ENCODE measurements around the gene ZNF865. TPM values are rescaled to one million over a fixed set of nuclear protein-coding genes. Genes with fewer than 3 reads are reported as not detected.

Gene ZNF865
- total RNA-seq, 1 donor from 2014 or later = 15.0 TPM

- peak overlapping the region; percentile 83 for H3K4me3 Mint-ChIP-seq (ENCODE audit: unreplicated experiment)
- H3K36me3 Mint-ChIP-seq (ENCODE audit: low read depth, unreplicated experiment) = peaks cover 16% of the 10 kb centered on the region
These were observed 43.3 kb downstream of the ZNF865 start for GRCh38 chr19:55648585-55649267.

DNA sequence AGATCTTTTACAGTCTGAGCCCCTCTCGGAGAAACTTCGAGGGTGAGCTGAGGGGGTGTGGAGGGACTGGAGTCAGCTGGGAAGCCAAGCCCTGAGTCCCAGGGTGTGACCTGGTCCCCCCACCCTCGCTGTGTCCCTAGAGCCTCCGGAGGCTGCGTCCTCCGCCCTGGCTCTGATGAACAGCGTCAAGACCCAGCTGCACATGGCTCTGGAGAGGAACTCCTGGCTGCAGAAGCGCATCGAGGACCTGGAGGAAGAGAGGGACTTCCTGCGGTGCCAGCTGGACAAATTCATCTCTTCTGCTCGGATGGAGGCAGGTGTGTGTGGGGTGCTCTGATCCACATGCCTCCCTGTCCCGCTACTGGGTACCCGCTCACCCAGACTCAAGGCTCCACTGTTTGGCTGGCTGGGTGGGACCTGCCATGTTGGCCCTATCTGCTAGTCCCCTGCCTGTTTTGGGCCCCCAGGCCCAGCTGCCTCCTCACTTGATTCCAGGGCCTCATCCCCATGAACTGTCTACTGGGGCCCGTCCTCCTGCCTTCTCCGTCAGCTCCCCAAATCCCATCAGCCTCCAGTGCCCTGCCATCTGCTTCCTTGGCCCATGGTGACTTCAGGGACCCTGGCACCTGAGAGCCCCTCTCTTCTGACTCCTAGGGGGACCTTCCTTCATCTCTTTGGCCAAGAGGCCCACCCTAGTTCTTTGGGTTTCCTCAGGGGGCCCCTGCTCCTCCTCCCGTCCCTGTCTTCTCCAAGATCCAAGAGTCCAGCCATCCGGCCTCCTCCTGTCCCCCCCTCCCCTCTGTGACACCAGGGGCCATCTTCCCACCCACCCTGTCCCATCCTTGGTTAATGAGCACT is 44.0 kb downstream of the ZNF865 start:
- peaks cover 16% of the 10 kb centered on the region for H3K36me3 Mint-ChIP-seq (ENCODE audit: low read depth, unreplicated experiment)
- Histone ChIP-seq H3K9me3 (ENCODE audit: insufficient read depth, low read depth, low read length) (no peaks in the 10 kb centered on the region), H3K79me2 (ENCODE audit: insufficient read depth, low read length) (peaks cover 25% of the 10 kb centered on the region), H4K20me1 (ENCODE audit: insufficient read depth, low read length) (peaks cover 16% of the 10 kb centered on the region), H3K4me2 (ENCODE audit: low read length) (peak overlapping the region; percentile 96), H3K27me3 (ENCODE audit: insufficient read depth, low read length) (no peaks in the 10 kb centered on the region), H3K4me3 (ENCODE audit: insufficient read depth, low read depth, low read length) (no peak overlapping the region), H3K27ac (ENCODE audit: low read depth, low read length) (no peak overlapping the region), H3K9ac (ENCODE audit: low read length) (peak overlapping the region; percentile 85), H3K4me1 (ENCODE audit: insufficient read depth, low read length) (peaks cover 16% of the 10 kb centered on the region), H2AFZ (ENCODE audit: low read depth, low read length) (no peak overlapping the region), H3K36me3 (ENCODE audit: insufficient read depth, low read length) (peaks cover 8% of the 10 kb centered on the region)
- peak overlapping the region; percentile 83 for H3K4me3 Mint-ChIP-seq (ENCODE audit: unreplicated experiment)
- H3K9me3 Mint-ChIP-seq (ENCODE audit: unreplicated experiment) = no peaks in the 10 kb centered on the region
- H3K27me3 Mint-ChIP-seq (ENCODE audit: low read depth, unreplicated experiment) = no peaks in the 10 kb centered on the region
- no peak for DNase-seq (ENCODE audit: low read depth)
- H3K4me1 Mint-ChIP-seq (ENCODE audit: low read depth, unreplicated experiment) = peaks cover 9% of the 10 kb centered on the region
- TF ChIP-seq, protein P1, sequence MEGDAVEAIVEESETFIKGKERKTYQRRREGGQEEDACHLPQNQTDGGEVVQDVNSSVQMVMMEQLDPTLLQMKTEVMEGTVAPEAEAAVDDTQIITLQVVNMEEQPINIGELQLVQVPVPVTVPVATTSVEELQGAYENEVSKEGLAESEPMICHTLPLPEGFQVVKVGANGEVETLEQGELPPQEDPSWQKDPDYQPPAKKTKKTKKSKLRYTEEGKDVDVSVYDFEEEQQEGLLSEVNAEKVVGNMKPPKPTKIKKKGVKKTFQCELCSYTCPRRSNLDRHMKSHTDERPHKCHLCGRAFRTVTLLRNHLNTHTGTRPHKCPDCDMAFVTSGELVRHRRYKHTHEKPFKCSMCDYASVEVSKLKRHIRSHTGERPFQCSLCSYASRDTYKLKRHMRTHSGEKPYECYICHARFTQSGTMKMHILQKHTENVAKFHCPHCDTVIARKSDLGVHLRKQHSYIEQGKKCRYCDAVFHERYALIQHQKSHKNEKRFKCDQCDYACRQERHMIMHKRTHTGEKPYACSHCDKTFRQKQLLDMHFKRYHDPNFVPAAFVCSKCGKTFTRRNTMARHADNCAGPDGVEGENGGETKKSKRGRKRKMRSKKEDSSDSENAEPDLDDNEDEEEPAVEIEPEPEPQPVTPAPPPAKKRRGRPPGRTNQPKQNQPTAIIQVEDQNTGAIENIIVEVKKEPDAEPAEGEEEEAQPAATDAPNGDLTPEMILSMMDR (IDR thresholded peaks at IDR 0.05; ENCODE audit: insufficient read depth, low read depth, low read length) = no peak
- no peak for TF ChIP-seq EZH2 (IDR thresholded peaks at IDR 0.05; ENCODE audit: insufficient read depth, low read length)
- H3K27ac Mint-ChIP-seq (ENCODE audit: unreplicated experiment) = no peak overlapping the region
- no peak for FAIRE-seq

More at GRCh38 chr19:55648585-55649267, 43.3 kb downstream of the ZNF865 start:
- peak overlapping the region; percentile 12 for H3K27ac Mint-ChIP-seq (ENCODE audit: unreplicated experiment)
- no peak for DNase-seq (ENCODE audit: low read depth)
- Histone ChIP-seq H3K9ac (ENCODE audit: low read length) (peak overlapping the region; percentile 85), H3K36me3 (ENCODE audit: insufficient read depth, low read length) (peaks cover 9% of the 10 kb centered on the region), H3K27me3 (ENCODE audit: insufficient read depth, low read length) (no peaks in the 10 kb centered on the region), H4K20me1 (ENCODE audit: insufficient read depth, low read length) (peaks cover 20% of the 10 kb centered on the region), H3K4me2 (ENCODE audit: low read length) (peak overlapping the region; percentile 96), H3K4me1 (ENCODE audit: insufficient read depth, low read length) (peaks cover 20% of the 10 kb centered on the region), H3K9me3 (ENCODE audit: insufficient read depth, low read depth, low read length) (no peaks in the 10 kb centered on the region), H2AFZ (ENCODE audit: low read depth, low read length) (peak overlapping the region; percentile 85), H3K79me2 (ENCODE audit: insufficient read depth, low read length) (peaks cover 32% of the 10 kb centered on the region), H3K4me3 (ENCODE audit: insufficient read depth, low read depth, low read length) (peak overlapping the region; percentile 75), H3K27ac (ENCODE audit: low read depth, low read length) (no peak overlapping the region)
- H3K27me3 Mint-ChIP-seq (ENCODE audit: low read depth, unreplicated experiment) = no peaks in the 10 kb centered on the region
- H3K9me3 Mint-ChIP-seq (ENCODE audit: unreplicated experiment) = no peaks in the 10 kb centered on the region
- TF ChIP-seq EZH2 (IDR thresholded peaks at IDR 0.05; ENCODE audit: insufficient read depth, low read length) = no peak
- TF ChIP-seq, protein P1 (IDR thresholded peaks at IDR 0.05; ENCODE audit: insufficient read depth, low read depth, low read length) = no peak
- H3K4me1 Mint-ChIP-seq (ENCODE audit: low read depth, unreplicated experiment) = peaks cover 9% of the 10 kb centered on the region
- no peak for FAIRE-seq
